GM18505 (cell line): ENCODE measurements around the gene AGGF1.
A peak's percentile ranks its signal among the peaks of the same experiment; 100 is the strongest.
"Not testable (repeated sequence)": the region's sequence is repeated elsewhere in the genome, so short reads cannot be mapped to it uniquely, and the experiment has no call there.

Experiments used
- ATAC-seq: cut with Tn5 transposase; IDR thresholded peaks from one replicate; pipeline ENCODE4 v1.9.1; 2021; ENCODE audit not compliant: unreplicated experiment
- POLR2A ChIP-seq: IDR thresholded peaks from 4 replicates; pipeline ENCODE4 v1.6.1; 2011; ENCODE audit warnings: borderline replicate concordance; ENCODE audit not compliant: insufficient read depth, insufficient read length; ENCODE audit errors: extremely low read depth

Gene AGGF1

GRCh38 chr5:77035950-77036349 is 5.7 kb downstream of the AGGF1 start:
- no peak for ATAC-seq
- TF ChIP-seq POLR2A = no peak

- TF ChIP-seq POLR2A = no peak
- ATAC-seq = no peak
These were observed 16.3 kb downstream of the AGGF1 start for GRCh38 chr5:77046416-77047073.

DNA sequence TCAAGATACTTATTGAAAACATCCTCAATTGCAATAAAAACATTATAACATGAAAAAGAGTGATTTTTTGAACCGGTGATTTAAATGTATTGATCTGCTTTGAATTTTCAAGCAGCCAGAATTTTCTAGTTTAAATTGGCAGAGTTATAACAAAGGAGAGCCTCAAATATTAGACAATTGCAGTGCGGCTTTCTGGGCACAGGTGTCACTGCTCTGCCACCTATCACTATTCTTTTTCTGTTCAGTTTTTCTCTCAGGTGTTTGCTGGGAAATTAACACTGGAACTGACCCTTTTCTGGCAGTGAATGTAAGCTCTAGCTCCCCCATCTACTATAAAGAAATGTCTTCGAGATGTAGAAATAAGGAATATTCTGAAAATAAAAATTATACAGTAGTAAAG is 33.8 kb downstream of the AGGF1 start:
- ATAC-seq = no peak
- no peak for TF ChIP-seq POLR2A

GRCh38 chr5:77065256-77065655 is 35.1 kb downstream of the AGGF1 start:
- ATAC-seq = no peak
- TF ChIP-seq POLR2A = no peak

DNA sequence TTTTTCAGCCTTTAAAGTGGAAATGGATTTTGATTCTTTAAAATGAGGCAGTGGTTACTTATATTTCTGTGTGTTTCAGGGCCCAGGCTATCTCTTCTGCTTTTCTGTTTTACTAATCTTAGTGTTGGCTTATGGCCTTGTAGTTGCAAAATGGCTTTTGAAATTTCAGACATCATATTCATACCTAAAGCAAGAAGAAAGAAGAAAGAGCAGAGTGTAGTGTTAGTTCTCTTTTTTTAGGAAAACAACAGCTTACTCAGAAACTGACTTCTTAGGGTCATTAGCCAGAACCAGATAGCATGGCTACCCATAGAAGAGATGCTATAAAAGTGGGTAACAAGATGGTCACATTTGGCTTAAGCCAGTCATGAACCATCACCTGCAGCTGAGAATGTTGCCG is 36.0 kb downstream of the AGGF1 start:
- ATAC-seq = no peak
- TF ChIP-seq POLR2A = no peak

- ATAC-seq = no peak
- no peak for TF ChIP-seq POLR2A
These were observed 36.7 kb downstream of the AGGF1 start for GRCh38 chr5:77066823-77067442.

DNA sequence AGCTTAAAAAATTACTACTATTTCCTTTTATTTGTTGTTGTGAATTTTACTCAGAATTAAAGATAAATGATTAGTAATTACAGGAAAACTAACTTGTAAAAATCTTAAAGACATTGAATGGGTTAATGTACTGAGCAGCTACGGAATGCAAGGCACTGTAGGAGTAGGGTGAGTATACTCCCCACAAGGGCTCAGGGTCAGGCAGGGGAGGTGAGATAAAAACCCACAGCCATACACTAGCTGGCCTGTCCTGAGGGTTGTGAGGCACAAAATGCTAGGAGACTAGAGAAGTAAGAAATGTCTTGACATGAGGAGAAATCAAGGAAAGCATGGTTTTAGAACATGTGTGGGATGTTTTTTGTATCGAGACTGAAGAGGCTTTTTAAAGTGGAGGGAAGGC is 43.5 kb downstream of the AGGF1 start:
- ATAC-seq = no peak
- no peak for TF ChIP-seq POLR2A

GRCh38 chr5:77074745-77075144 is 44.5 kb downstream of the AGGF1 start:
- TF ChIP-seq POLR2A = no peak
- ATAC-seq = no peak

DNA sequence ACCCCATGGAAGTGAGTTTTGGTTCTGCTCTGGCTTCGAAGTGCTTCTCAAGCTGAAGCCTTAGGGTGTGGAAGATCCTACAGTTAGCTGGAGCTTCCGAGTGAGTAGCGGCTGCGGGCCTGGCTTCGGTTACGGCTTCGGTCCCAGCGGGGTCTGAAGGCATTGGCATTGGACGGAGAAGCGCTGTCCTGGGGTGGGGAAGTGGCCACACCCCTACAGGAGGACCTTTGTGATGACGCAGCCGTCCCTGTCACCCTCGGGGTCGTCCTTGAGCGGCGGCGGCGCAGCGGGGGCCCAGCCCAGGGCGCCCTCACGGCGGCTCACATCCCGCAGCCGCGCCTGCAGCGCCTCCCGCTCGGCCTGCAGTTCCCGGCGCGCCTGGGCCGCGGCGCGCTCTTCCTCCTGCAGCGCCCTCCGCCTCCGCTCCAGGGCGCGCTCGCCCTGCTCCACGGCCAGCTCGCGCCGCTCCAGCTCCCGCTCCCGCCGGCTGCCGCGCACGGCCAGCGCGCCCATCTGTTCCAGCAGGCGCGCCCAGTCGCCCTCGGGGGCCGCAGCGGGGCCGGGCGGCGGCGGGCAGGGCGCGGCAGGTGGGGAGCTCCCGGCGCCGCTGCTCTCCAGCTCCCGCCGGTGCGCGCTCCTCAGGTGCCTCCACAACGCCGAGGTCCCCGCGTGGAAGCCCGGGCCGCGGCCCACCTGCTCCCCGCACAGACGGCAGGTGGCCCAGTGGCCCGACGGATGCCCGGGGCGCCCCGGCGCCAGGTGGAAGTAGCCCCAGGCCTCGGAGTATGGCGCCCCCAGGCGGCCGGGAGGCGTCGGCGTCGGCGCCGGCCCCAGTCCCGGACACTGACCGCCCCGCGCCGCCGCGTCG is 47.0 kb downstream of the AGGF1 start:
- no peak for TF ChIP-seq POLR2A
- peak; percentile 83 for ATAC-seq

- TF ChIP-seq POLR2A = no peak
These were observed 47.6 kb downstream of the AGGF1 start for GRCh38 chr5:77077829-77078176.

DNA sequence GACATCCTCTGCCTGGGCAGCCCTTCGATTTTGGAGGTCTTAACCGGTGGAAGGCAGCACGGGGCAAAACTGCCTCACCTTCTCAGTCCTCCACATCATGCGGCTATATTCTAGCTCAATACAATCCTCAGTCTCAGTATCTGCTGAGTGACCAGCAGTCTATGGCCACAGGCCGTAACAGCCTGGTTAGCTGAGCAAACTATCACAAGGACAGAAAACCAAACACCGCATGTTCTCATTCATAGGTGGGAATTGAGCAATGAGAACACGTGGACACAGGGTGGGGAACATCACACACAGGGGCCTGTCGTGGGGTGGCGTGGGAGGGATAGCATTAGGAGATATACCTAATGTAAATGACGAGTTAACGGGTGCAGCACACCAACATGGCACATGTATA is 50.3 kb downstream of the AGGF1 start:
- not testable (repeated sequence) for ATAC-seq

More at GRCh38 chr5:77077829-77078176, 47.6 kb downstream of the AGGF1 start:
- peak; percentile 3 for ATAC-seq

GRCh38 chr5:77080905-77081304 is 50.7 kb downstream of the AGGF1 start:
- no peak for TF ChIP-seq POLR2A
- no peak for ATAC-seq

DNA sequence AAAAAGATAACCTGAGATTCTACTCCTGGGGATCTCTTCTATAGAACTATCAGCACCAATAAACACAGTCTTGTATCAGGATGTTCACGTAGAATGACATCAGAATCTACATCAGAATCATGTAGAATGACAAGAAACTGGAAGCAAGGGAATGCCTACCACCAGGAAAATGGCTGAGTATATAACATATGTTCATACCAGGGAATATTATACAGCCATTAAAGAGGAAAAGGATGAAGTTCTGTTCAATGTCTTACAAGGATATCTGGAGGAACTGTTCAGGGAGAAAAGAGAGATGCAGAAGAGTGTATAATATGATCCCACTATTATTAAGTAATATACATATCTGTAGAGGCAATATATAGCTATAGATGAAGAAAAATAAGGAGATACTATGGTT is 52.1 kb downstream of the AGGF1 start:
- TF ChIP-seq POLR2A = no peak
- ATAC-seq = no peak

- no peak for TF ChIP-seq POLR2A
- no peak for ATAC-seq
These were observed 52.9 kb downstream of the AGGF1 start for GRCh38 chr5:77083088-77083487.
